ENCODE data around the gene RCAN1.
"Not testable (repeated sequence)": the region's sequence is repeated elsewhere in the genome, so short reads cannot be mapped to it uniquely, and the experiment has no call there.

RCAN1 gene

GRCh38 chr21:34499116-34499515, 115.8 kb downstream of the RCAN1 start:
- no peaks in the 10 kb centered on the region for H3K36me3 ChIP-seq (ENCODE audit: control insufficient read depth, low read length)
- H3F3A ChIP-seq (ENCODE audit: control insufficient read depth, insufficient read depth): no peaks in the 10 kb centered on the region
- H3K4me2 ChIP-seq (ENCODE audit: low read length): no peak overlapping the region
- no peaks in the 10 kb centered on the region for H3K4me1 ChIP-seq (ENCODE audit: control insufficient read depth, low read length)
- no peaks in the 10 kb centered on the region for H3K9me2 ChIP-seq (replicated peaks; ENCODE audit: control insufficient read depth, low read length)
- H3K4me3 ChIP-seq (ENCODE audit: low read length): no peak overlapping the region
- peaks cover 9% of the 10 kb centered on the region; the same call in 1 of the 2 replicates for H3K27me3 ChIP-seq (ENCODE audit: control insufficient read depth, low read length)
- no peaks in the 10 kb centered on the region for H4K20me1 ChIP-seq (ENCODE audit: control insufficient read depth, insufficient read depth, low read depth, low read length)
- no peaks in the 10 kb centered on the region for H3K79me2 ChIP-seq (ENCODE audit: control insufficient read depth, low read length)
- H3K9me3 ChIP-seq (ENCODE audit: control insufficient read depth, insufficient read depth, low read length): no peaks in the 10 kb centered on the region
- H3K27ac ChIP-seq (ENCODE audit: low read depth, low read length): no peak overlapping the region
- no peak for TF ChIP-seq EZH2phosphoT487 (IDR thresholded peaks at IDR 0.05; ENCODE audit: borderline replicate concordance, low read length)
- no peak for TF ChIP-seq CTCF (IDR thresholded peaks at IDR 0.05; ENCODE audit: low read depth, low read length, poor library complexity, severe bottlenecking)

- H3K4me2 ChIP-seq (ENCODE audit: low read length): no peak overlapping the region
- H3K9me2 ChIP-seq (replicated peaks; ENCODE audit: control insufficient read depth, low read length): no peaks in the 10 kb centered on the region
- H3K4me3 ChIP-seq (ENCODE audit: low read length): no peak overlapping the region
- H3K36me3 ChIP-seq (ENCODE audit: control insufficient read depth, low read length): no peaks in the 10 kb centered on the region
- H3K27me3 ChIP-seq (ENCODE audit: control insufficient read depth, low read length): peaks cover 6% of the 10 kb centered on the region; the same call in 1 of the 2 replicates
- H4K20me1 ChIP-seq (ENCODE audit: control insufficient read depth, insufficient read depth, low read depth, low read length): no peaks in the 10 kb centered on the region
- H3F3A ChIP-seq (ENCODE audit: control insufficient read depth, insufficient read depth): no peaks in the 10 kb centered on the region
- TF ChIP-seq EZH2phosphoT487 (IDR thresholded peaks at IDR 0.05; ENCODE audit: borderline replicate concordance, low read length) (no peak), CTCF (IDR thresholded peaks at IDR 0.05; ENCODE audit: low read depth, low read length, poor library complexity, severe bottlenecking) (no peak)
- no peaks in the 10 kb centered on the region for H3K9me3 ChIP-seq (ENCODE audit: control insufficient read depth, insufficient read depth, low read length)
- H3K27ac ChIP-seq (ENCODE audit: low read depth, low read length): no peak overlapping the region
- no peaks in the 10 kb centered on the region for H3K79me2 ChIP-seq (ENCODE audit: control insufficient read depth, low read length)
- H3K4me1 ChIP-seq (ENCODE audit: control insufficient read depth, low read length): no peaks in the 10 kb centered on the region
These were observed 116.3 kb downstream of the RCAN1 start for GRCh38 chr21:34498623-34499022.

GRCh38 chr21:34483854-34484253, 131.1 kb downstream of the RCAN1 start:
- not testable (repeated sequence) for H3F3A ChIP-seq (ENCODE audit: control insufficient read depth, insufficient read depth); H3K4me1 ChIP-seq (ENCODE audit: control insufficient read depth, low read length); H4K20me1 ChIP-seq (ENCODE audit: control insufficient read depth, insufficient read depth, low read depth, low read length); H3K4me3 ChIP-seq (ENCODE audit: low read length); H3K79me2 ChIP-seq (ENCODE audit: control insufficient read depth, low read length); H3K9me3 ChIP-seq (ENCODE audit: control insufficient read depth, insufficient read depth, low read length); H3K36me3 ChIP-seq (ENCODE audit: control insufficient read depth, low read length); H3K4me2 ChIP-seq (ENCODE audit: low read length); H3K27ac ChIP-seq (ENCODE audit: low read depth, low read length); H3K9me2 ChIP-seq (replicated peaks; ENCODE audit: control insufficient read depth, low read length); H3K27me3 ChIP-seq (ENCODE audit: control insufficient read depth, low read length)

- H3K4me3 ChIP-seq (ENCODE audit: low read length); H3K9me2 ChIP-seq (replicated peaks; ENCODE audit: control insufficient read depth, low read length); H3K4me2 ChIP-seq (ENCODE audit: low read length); H3F3A ChIP-seq (ENCODE audit: control insufficient read depth, insufficient read depth); H3K79me2 ChIP-seq (ENCODE audit: control insufficient read depth, low read length); H3K9me3 ChIP-seq (ENCODE audit: control insufficient read depth, insufficient read depth, low read length); H3K27ac ChIP-seq (ENCODE audit: low read depth, low read length); H3K27me3 ChIP-seq (ENCODE audit: control insufficient read depth, low read length); H4K20me1 ChIP-seq (ENCODE audit: control insufficient read depth, insufficient read depth, low read depth, low read length); H3K36me3 ChIP-seq (ENCODE audit: control insufficient read depth, low read length); H3K4me1 ChIP-seq (ENCODE audit: control insufficient read depth, low read length): not testable (repeated sequence)
These were observed 131.5 kb downstream of the RCAN1 start for GRCh38 chr21:34483435-34483834.

GRCh38 chr21:34467333-34467732, 147.6 kb downstream of the RCAN1 start:
- not testable (repeated sequence) for H3K4me3 ChIP-seq (ENCODE audit: low read length); H3K4me2 ChIP-seq (ENCODE audit: low read length); H3K36me3 ChIP-seq (ENCODE audit: control insufficient read depth, low read length); H4K20me1 ChIP-seq (ENCODE audit: control insufficient read depth, insufficient read depth, low read depth, low read length); H3K4me1 ChIP-seq (ENCODE audit: control insufficient read depth, low read length); H3K79me2 ChIP-seq (ENCODE audit: control insufficient read depth, low read length); H3K9me2 ChIP-seq (replicated peaks; ENCODE audit: control insufficient read depth, low read length); H3K9me3 ChIP-seq (ENCODE audit: control insufficient read depth, insufficient read depth, low read length); H3F3A ChIP-seq (ENCODE audit: control insufficient read depth, insufficient read depth); H3K27me3 ChIP-seq (ENCODE audit: control insufficient read depth, low read length); H3K27ac ChIP-seq (ENCODE audit: low read depth, low read length)
